Activated CD8-positive, alpha-beta T cell treated with anti-CD3 and anti-CD28 coated beads, Interleukin-2, amount 10 ng/mL, durations not matched to agents 7 days and 5 days (primary cell): Measurements from ENCODE around the gene MAPT. TPM values are rescaled to one million over a fixed set of nuclear protein-coding genes. Genes with fewer than 3 reads are reported as not detected.

Experiments used
- ATAC-seq: fragments of 150-1000 bp; cut with Tn5 transposase; one replicate; pipeline ENCODE4 v1.10.0; 2021; ENCODE audit warnings: moderate library complexity
- CTCF ChIA-PET: fragments of 350-600 bp; sonication (Branson Sonifier 250); formaldehyde crosslinking; loops from one replicate; lab custom pipeline; 2021; ENCODE audit warnings: antibody characterized with exemption; lab: Charles Lee
- POLR2A ChIA-PET: fragments of 350-600 bp; sonication (Branson Sonifier 250); formaldehyde crosslinking; loops from one replicate; lab custom pipeline; 2021; ENCODE audit warnings: antibody characterized with exemption; lab: Charles Lee
- DNase-seq: peaks from one replicate; pipeline ENCODE4 v3.0.0-alpha.2; 2020
- H3K27ac Mint-ChIP-seq: one replicate; pipeline ENCODE4 v1.8.0; 2021; ENCODE audit warnings: mild to moderate bottlenecking, mixed read lengths
- H3K27me3 Mint-ChIP-seq: one replicate; pipeline ENCODE4 v1.8.0; 2021; ENCODE audit warnings: low read depth, mixed read lengths
- H3K36me3 Mint-ChIP-seq: one replicate; pipeline ENCODE4 v1.8.0; 2021; ENCODE audit warnings: low read depth, mixed read lengths
- H3K4me1 Mint-ChIP-seq: one replicate; pipeline ENCODE4 v1.8.0; 2021; ENCODE audit warnings: low read depth, mixed read lengths
- H3K4me3 Mint-ChIP-seq: one replicate; pipeline ENCODE4 v1.8.0; 2021; ENCODE audit warnings: mild to moderate bottlenecking, mixed read lengths
- H3K9me3 Mint-ChIP-seq: one replicate; pipeline ENCODE4 v1.8.0; 2022; ENCODE audit warnings: mixed read lengths; ENCODE audit not compliant: insufficient read depth
- total RNA-seq, 2 experiments: library from RNA; stranded (reverse); gene quantifications; one replicate each; pipeline ENCODE4 v1.2.3, GENCODE V29; 2021

Gene MAPT
- total RNA-seq, 2 experiments from 2014 or later, result 0.11 TPM; not detected in 1

- no peak for DNase-seq
- Mint-ChIP-seq H3K27me3 (no peaks in the 10 kb centered on the region), H3K9me3 (no peaks in the 10 kb centered on the region), H3K36me3 (peaks cover 59% of the 10 kb centered on the region), H3K27ac (no peak overlapping the region), H3K4me1 (peaks cover 6% of the 10 kb centered on the region), H3K4me3 (no peak overlapping the region)
- ChIA-PET POLR2A (no interaction called here), CTCF (interaction anchor here (1.1 to 4.6 kb wide), 4 partner anchors 8 to 171 kb away, joined by 4 to 69 read pairs (median 4); no protein-coding TSS in a partner anchor)
- no peak for ATAC-seq
Observed at GRCh38 chr17:46042246-46042645, 147.9 kb downstream of the MAPT start.

DNA sequence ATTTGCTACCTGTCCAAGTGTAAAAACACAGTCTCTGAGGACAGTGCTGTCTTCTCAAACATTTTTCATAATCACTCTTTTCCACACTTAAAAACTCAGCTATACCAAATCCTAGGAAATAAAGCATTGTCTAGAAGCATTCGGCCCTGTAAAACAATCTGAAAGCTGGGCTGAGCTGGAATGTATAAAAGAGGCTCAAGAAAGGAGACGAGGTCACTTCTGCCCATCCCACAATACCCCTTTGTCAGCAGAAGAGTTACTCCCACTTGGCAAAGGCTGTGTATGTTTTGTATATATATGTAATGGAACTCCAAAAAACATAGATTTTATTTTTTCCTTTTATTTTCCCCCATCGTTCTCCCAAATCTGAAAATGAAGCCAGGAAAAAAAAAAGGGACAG is 148.6 kb downstream of the MAPT start:
- ATAC-seq (no peak), DNase-seq (no peak)
- H3K4me3 Mint-ChIP-seq, result no peak overlapping the region
- CTCF ChIA-PET, result interaction anchor here (1.1 to 4.6 kb wide), 5 partner anchors 8 to 170 kb away, joined by 3 to 69 read pairs (median 4); no protein-coding TSS in a partner anchor
- H3K27me3 Mint-ChIP-seq, result no peaks in the 10 kb centered on the region
- H3K9me3 Mint-ChIP-seq, result no peaks in the 10 kb centered on the region
- H3K4me1 Mint-ChIP-seq, result peaks cover 6% of the 10 kb centered on the region
- no peak overlapping the region for H3K27ac Mint-ChIP-seq
- H3K36me3 Mint-ChIP-seq, result peaks cover 62% of the 10 kb centered on the region
- POLR2A ChIA-PET, result no interaction called here

DNA sequence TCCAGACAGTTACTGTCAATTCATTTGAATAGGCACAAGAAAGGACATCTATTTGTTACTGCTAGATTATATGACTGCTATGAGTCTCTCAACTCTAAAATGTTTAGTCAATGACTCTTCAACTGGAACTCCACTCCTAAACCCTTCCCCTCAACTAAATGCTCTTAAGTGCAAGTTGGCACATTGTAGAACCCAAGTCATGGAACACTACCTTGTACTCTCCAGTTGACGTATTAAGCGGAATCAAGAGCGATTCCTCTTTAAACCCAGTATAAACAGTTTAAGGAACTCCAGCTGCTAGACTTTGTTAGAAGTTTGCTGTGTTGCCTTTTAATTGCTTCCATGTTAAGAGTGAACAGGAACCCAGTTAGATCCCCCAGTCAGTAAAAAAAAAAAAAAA is 149.3 kb downstream of the MAPT start:
- ChIA-PET CTCF (interaction anchor here (0.6 to 4.6 kb wide), 31 partner anchors 8 to 791 kb away, joined by 3 to 69 read pairs (median 5); partner anchors contain the start of gene KANSL1), POLR2A (interaction anchor here (1.5 kb wide), 1 partner anchor 150 kb away, joined by 6 read pairs; the partner anchor contains the start of gene KANSL1)
- DNase-seq, result no peak
- Mint-ChIP-seq H3K4me3 (no peak overlapping the region), H3K27me3 (no peaks in the 10 kb centered on the region), H3K9me3 (no peaks in the 10 kb centered on the region), H3K4me1 (peaks cover 6% of the 10 kb centered on the region), H3K36me3 (peaks cover 60% of the 10 kb centered on the region), H3K27ac (no peak overlapping the region)
- ATAC-seq, result no peak

DNA sequence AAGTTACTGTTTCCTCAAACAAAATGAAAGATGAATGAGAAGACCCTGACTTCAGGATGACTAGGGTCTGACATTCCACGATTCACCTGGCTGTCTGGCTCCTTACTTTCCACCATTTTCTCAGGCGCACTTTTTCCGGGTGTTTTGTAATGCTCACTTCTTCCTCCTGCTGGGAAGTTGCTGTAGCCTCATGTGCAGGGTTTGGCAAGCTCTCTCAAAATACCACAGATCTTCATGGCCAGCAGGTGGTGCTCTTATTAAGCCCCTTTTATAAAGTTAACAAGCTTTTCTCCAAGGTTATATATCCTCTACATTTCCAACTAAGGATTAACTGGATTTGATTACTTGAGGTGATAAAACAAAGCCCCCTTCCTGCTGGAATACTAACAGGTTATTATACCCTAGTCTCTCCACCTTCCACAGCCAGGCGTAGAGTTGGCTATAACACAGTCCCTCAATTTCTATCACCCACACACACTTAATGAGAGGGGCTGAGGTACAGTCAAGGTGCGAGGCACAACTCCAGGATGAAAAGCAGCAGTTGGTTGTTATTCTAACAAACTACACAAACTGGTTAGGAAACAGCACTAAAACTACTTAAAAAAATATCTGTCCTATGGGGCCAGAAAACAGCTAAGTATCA is 150.1 kb downstream of the MAPT start:
- Mint-ChIP-seq H3K36me3 (peaks cover 60% of the 10 kb centered on the region), H3K27ac (no peak overlapping the region), H3K27me3 (no peaks in the 10 kb centered on the region), H3K4me3 (no peak overlapping the region), H3K4me1 (peaks cover 6% of the 10 kb centered on the region), H3K9me3 (no peaks in the 10 kb centered on the region)
- peak; percentile 65 for DNase-seq
- ATAC-seq, result peak; percentile 57
- CTCF ChIA-PET, result interaction anchor here (0.6 to 4.6 kb wide), 39 partner anchors 7 to 790 kb away, joined by 3 to 69 read pairs (median 5); partner anchors contain the start of gene KANSL1
- POLR2A ChIA-PET, result interaction anchor here (1.5 kb wide), 1 partner anchor 149 kb away, joined by 6 read pairs; the partner anchor contains the start of gene KANSL1

DNA sequence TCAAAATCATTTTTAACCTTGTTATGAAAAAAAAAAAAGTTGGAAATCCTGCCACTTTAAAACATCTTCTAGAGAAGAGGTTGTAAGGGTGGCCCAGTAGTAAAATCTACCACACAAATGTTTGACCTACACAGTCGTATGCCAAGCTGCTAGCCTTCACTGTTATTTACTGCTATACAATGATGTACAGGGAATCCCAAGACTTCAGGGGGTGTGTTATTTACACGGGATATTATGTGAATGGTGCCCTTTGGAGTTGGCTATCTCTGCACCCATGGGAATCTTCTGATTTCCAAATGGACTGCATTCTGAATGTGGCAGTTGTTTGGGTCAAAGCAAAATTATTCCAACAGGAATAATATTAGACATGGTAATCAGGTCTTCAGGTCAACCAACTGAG is 150.6 kb downstream of the MAPT start:
- ChIA-PET POLR2A (interaction anchor here (1.5 kb wide), 1 partner anchor 148 kb away, joined by 6 read pairs; the partner anchor contains the start of gene KANSL1), CTCF (interaction anchor here (0.6 to 4.6 kb wide), 30 partner anchors 9 to 229 kb away, joined by 3 to 69 read pairs (median 6); partner anchors contain the start of gene KANSL1)
- Mint-ChIP-seq H3K9me3 (no peaks in the 10 kb centered on the region), H3K4me1 (peaks cover 6% of the 10 kb centered on the region), H3K27me3 (no peaks in the 10 kb centered on the region), H3K27ac (no peak overlapping the region), H3K36me3 (peaks cover 61% of the 10 kb centered on the region), H3K4me3 (no peak overlapping the region)
- no peak for ATAC-seq
- DNase-seq, result no peak

- no peaks in the 10 kb centered on the region for H3K27me3 Mint-ChIP-seq
- POLR2A ChIA-PET, result no interaction called here
- H3K4me1 Mint-ChIP-seq, result peaks cover 6% of the 10 kb centered on the region
- H3K36me3 Mint-ChIP-seq, result peaks cover 65% of the 10 kb centered on the region
- no peaks in the 10 kb centered on the region for H3K9me3 Mint-ChIP-seq
- CTCF ChIA-PET, result interaction anchor here (1.9 to 4.6 kb wide), 7 partner anchors 9 to 167 kb away, joined by 11 to 69 read pairs (median 17); partner anchors contain the start of gene KANSL1
- H3K4me3 Mint-ChIP-seq, result no peak overlapping the region
- DNase-seq (no peak), ATAC-seq (no peak)
- peak overlapping the region; percentile 2 for H3K27ac Mint-ChIP-seq
Observed at GRCh38 chr17:46045639-46046038, 151.3 kb downstream of the MAPT start.

- Mint-ChIP-seq H3K4me3 (no peak overlapping the region), H3K9me3 (no peaks in the 10 kb centered on the region), H3K27ac (no peak overlapping the region), H3K27me3 (no peaks in the 10 kb centered on the region), H3K4me1 (peaks cover 14% of the 10 kb centered on the region), H3K36me3 (peaks cover 68% of the 10 kb centered on the region)
- DNase-seq (no peak), ATAC-seq (no peak)
- ChIA-PET POLR2A (no interaction called here), CTCF (interaction anchor here (1.5 kb wide), 1 partner anchor 166 kb away, joined by 8 read pairs; no protein-coding TSS in a partner anchor)
Observed at GRCh38 chr17:46046957-46047356, 152.6 kb downstream of the MAPT start.

GRCh38 chr17:46047398-46047797 is 153.0 kb downstream of the MAPT start:
- peaks cover 18% of the 10 kb centered on the region for H3K4me1 Mint-ChIP-seq
- H3K36me3 Mint-ChIP-seq, result peaks cover 69% of the 10 kb centered on the region

GRCh38 chr17:46047856-46048255 is 153.5 kb downstream of the MAPT start:
- H3K4me3 Mint-ChIP-seq, result no peak overlapping the region
- no peaks in the 10 kb centered on the region for H3K9me3 Mint-ChIP-seq
- no peaks in the 10 kb centered on the region for H3K27me3 Mint-ChIP-seq
- ChIA-PET CTCF (interaction anchor here (1.5 to 1.8 kb wide), 2 partner anchors 140 to 165 kb away, joined by 5 to 8 read pairs; no protein-coding TSS in a partner anchor), POLR2A (no interaction called here)
- H3K4me1 Mint-ChIP-seq, result peaks cover 19% of the 10 kb centered on the region
- DNase-seq (no peak), ATAC-seq (no peak)
- no peak overlapping the region for H3K27ac Mint-ChIP-seq
- H3K36me3 Mint-ChIP-seq, result peaks cover 70% of the 10 kb centered on the region

More at GRCh38 chr17:46047398-46047797, 153.0 kb downstream of the MAPT start:
- peak overlapping the region; percentile 14 for H3K27ac Mint-ChIP-seq
- H3K4me3 Mint-ChIP-seq, result no peak overlapping the region
- DNase-seq (no peak), ATAC-seq (no peak)
- ChIA-PET CTCF (interaction anchor here (1.5 to 1.8 kb wide), 2 partner anchors 140 to 166 kb away, joined by 5 to 8 read pairs; no protein-coding TSS in a partner anchor), POLR2A (no interaction called here)
- no peaks in the 10 kb centered on the region for H3K9me3 Mint-ChIP-seq
- no peaks in the 10 kb centered on the region for H3K27me3 Mint-ChIP-seq

DNA sequence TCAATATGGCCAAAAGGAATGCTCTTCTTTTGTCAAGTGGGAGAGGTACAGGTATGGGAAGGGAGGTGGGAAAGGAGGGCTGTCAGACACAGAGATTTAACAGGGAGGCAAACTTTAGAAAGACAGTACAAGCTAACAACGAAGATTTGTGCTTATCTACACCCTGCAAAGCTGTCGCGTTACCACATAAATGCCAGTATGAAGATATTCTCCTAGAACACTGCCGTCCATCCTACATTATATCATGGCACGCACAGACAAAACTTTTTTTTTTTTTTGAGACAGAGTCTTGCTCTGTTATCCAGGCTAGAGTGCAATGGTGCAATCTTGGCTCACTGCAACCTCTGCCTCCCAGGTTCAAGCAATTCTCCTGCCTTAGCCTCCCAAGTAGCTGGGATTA is 155.3 kb downstream of the MAPT start:
- ATAC-seq (no peak), DNase-seq (no peak)
- Mint-ChIP-seq H3K9me3 (no peaks in the 10 kb centered on the region), H3K27ac (no peak overlapping the region), H3K27me3 (no peaks in the 10 kb centered on the region), H3K4me1 (peaks cover 19% of the 10 kb centered on the region), H3K36me3 (peaks cover 64% of the 10 kb centered on the region), H3K4me3 (no peak overlapping the region)
- CTCF ChIA-PET, result interaction anchor here (0.7 to 2.0 kb wide), 3 partner anchors 83 to 163 kb away, joined by 3 to 6 read pairs (median 3); no protein-coding TSS in a partner anchor
- POLR2A ChIA-PET, result no interaction called here

GRCh38 chr17:46053911-46054534 is 159.7 kb downstream of the MAPT start:
- ATAC-seq (no peak), DNase-seq (no peak)
- CTCF ChIA-PET, result interaction anchor here (0.6 to 2.6 kb wide), 2 partner anchors 9 to 912 kb away, joined by 3 to 14 read pairs; no protein-coding TSS in a partner anchor
- Mint-ChIP-seq H3K4me1 (peaks cover 20% of the 10 kb centered on the region), H3K36me3 (peaks cover 62% of the 10 kb centered on the region), H3K4me3 (no peak overlapping the region), H3K27me3 (no peaks in the 10 kb centered on the region), H3K27ac (peak overlapping the region; percentile 10), H3K9me3 (no peaks in the 10 kb centered on the region)
- POLR2A ChIA-PET, result interaction anchor here (0.6 kb wide), 2 partner anchors 35 to 104 kb away, joined by 3 read pairs; no protein-coding TSS in a partner anchor
